Measurements from ENCODE around the gene TAS2R46.
"Not testable (repeated sequence)": the region's sequence is repeated elsewhere in the genome, so short reads cannot be mapped to it uniquely, and the experiment has no call there.

The TAS2R46 gene

DNA sequence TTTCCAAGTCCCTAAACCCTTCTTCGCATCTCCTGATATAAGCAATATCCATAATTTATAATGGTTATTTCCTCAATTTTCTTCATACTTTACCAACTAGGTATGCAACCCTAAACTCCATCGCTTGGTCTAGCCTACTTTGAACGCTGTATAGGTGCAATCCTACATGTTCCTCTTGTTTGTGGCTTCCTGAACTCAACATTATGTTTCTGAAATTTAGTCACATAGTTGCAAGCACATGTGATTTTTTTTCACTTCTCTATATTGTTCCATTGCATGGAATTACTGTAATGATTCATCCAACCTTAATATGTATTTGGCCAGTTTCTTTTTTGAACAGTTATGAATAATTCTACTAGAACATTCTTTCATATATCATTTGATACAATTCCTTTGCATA is 28.1 kb downstream of the TAS2R46 start:
- not testable (repeated sequence) for DNase-seq

DNA sequence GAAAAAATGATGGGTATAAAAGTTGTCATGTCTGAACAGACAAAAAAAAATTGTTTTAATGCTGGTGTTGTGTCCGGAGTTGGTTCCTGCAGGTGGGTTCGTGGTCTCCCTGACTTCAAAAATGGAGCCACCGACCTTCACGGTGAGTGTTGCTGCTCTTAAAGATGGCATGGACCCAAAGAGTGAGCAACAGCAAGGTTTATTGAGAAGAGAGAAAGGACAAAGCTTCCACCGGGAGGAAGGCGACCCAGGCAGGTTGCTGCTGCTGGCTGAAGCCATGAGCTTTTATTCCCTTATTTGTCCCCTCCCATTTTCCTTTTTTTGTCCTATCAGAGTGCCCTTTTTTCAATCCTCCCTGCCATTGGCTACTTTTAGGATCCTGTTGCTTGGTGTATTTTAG is 30.8 kb downstream of the TAS2R46 start, which contains the start of gene TAS2R31:
Gene TAS2R31 (minus strand): TSS at position 101 of the 400 bp plus-strand sequence. CDS start 72 bp downstream, at position 29.
- no peak for DNase-seq

DNA sequence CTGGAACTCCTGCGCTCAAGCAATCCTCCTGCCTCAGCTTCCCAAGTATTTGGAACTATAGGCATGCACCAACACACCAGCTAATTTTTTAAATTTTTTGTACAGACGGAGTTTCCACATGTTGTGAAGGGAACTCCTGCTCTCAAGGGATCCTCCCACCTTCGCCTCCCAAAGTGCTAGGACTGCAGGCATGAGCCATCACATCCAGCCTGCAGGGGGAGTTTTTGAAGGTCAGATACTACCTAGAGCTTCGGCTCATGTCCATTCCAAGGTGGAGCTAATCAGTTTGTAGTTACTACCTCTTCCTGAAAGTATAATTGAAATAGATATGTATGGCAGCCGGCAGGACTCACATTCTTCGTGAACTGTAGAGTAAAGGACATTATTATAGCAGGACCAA is 36.0 kb downstream of the TAS2R46 start:
- no peak for DNase-seq

DNA sequence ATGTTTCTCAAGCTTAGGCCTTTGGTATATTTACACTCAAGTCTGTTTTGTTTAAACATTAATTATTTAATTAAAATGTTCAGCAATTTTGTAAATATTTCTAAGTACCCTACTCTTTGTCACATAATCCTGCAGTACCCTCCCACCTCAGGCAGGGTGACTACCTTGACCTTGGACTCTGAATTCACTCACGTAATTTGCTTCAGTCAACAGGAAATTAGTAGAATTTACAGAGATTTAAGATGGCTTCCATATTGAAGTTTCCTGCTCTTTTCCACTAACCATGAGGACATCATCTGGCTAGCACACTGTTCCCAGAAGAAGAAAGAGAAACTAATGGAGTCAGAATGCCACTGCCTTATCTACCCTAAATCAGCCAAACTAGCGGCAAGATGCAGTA is 38.7 kb downstream of the TAS2R46 start:
- DNase-seq, result no peak

DNA sequence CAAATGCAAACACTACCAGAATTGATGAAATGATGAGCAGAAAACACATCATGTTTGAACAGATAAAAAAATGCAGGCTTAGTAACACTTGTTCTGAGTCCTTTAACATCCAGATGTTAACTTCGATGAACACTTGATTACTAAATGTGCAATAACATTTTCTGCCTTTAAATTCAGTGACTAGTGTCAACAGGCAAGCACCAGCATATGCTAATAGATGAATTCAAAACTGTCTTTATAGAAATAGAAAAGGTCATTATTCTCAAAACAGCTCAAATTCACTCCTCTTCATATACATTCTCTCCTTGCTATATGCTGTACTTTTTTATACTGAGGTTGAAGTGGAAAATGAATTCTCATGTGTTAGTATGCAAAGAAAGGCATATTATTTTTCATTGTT is 39.6 kb downstream of the TAS2R46 start, which contains the start of gene TAS2R19:
Gene TAS2R19 (minus strand): TSS at position 101 of the 400 bp plus-strand sequence. CDS start 49 bp downstream, at position 52.
- DNase-seq, result no peak

DNA sequence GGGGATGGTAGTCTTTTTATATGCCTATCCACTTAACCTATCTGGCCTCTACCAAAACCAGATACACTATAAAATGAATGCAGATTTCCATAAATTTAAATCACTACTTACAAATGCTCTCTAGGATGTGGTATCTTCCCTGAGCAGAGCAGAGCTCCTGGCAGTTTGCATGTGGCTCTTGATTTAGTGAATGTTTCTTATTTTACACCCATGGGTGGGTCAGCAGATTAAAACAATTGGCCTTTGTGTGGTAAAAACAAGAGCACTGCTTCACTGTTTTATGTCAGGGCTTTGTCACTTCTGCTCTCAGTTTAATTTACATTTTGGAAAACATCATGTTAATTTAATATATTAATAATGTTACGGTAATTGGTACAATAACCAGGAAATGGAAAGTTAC is 45.2 kb downstream of the TAS2R46 start:
- no peak for DNase-seq

DNA sequence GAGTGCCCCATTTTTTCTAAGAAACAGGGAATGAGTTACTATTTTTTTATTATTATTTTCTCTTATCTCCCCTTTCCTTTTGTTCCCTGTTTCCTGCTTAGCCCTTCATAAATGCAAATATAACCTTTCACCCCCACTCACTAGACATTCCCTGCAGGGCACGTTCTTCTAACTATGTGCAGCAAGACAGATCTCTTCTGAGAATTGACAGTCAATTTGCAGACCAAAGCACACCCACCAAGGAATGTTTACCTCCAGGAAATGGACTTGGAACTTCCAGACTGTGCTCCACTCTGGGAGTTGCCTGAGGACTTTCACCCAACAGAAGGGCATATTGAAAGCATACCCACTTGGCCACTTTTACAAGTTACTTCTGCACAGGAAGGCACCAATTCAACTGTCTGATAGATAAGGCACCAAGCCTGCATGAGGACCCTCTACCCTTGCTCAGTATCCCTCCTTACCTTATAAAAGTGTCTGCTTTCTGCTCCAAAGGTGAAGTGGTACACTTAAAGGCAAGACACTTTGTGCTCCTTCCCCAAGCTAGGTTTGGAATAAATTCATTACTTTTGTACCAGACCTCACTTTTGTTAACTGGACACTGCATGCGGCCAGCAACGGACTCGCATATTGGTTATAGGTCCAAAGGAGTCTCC is 46.2 kb downstream of the TAS2R46 start:
- no peak for DNase-seq

DNA sequence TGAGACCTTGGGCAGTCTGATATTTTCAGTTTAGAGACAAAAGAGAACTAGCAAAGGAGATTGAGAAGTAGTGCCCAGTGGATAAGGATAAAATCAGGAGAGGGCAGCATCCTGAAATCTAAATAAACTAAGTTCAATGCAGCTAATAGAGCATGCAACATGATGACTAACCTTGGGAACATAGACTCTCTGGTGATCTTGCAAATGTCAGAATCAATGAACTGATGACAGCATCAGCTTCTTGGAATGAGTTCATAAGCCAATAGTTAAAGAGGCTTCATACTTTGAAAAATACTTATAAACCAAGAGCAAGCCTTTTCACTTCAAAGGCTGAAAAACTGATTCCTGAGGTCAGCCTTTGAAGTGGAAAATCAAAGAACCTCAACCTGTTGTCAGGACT is 47.9 kb downstream of the TAS2R46 start:
- no peak for DNase-seq
